Caco-2 (cell line): ENCODE measurements around the gene ODF2L. TPM values are rescaled to one million over a fixed set of nuclear protein-coding genes. Genes with fewer than 3 reads are reported as not detected.

Experiments
- BruUV-seq: library from RNA; stranded (reverse); fragments of 400-500 nt; replicated peaks from 2 replicates; lab custom pipeline; 2021; lab: Mats Ljungman, UMichigan
- CTCF ChIA-PET: fragments of 300-600 bp; sonication (Branson Sonifier 250); formaldehyde crosslinking; loops from one replicate; lab custom pipeline; 2022; ENCODE audit warnings: antibody characterized with exemption; lab: Charles Lee
- POLR2A ChIA-PET: fragments of 300-600 bp; sonication (Branson Sonifier 250); formaldehyde crosslinking; loops from one replicate; lab custom pipeline; 2022; ENCODE audit warnings: antibody characterized with exemption; lab: Charles Lee
- DNase-seq, 2 experiments: peaks; one replicate each; pipeline versions ENCODE4 v3.0.0 to v3.0.0-alpha.2; 2020 to 2022
- H3K27me3 ChIP-seq: replicated peaks from 2 replicates; pipeline ENCODE4 v1.6.0; 2011; ENCODE audit warnings: low read length; ENCODE audit not compliant: control insufficient read depth, insufficient read depth
- H3K36me3 ChIP-seq: 2 replicates; pipeline ENCODE4 v1.5.1; 2011; ENCODE audit warnings: low read length; ENCODE audit not compliant: control insufficient read depth, insufficient read depth
- H3K4me1 ChIP-seq: fragments of 250-450 bp; sonication (Bioruptor Pico); 2 replicates; pipeline ENCODE4 v1.5.1; 2020; ENCODE audit warnings: mild to moderate bottlenecking
- H3K4me3 ChIP-seq: 2 replicates; pipeline ENCODE4 v1.5.1; 2011; ENCODE audit warnings: low read depth, mild to moderate bottlenecking, control low read depth, low read length
- H3K9me3 ChIP-seq: fragments of 250-450 bp; sonication (Bioruptor Pico); 2 replicates; pipeline ENCODE4 v1.5.1; 2020; ENCODE audit warnings: mild to moderate bottlenecking, moderate library complexity
- H3K27ac Mint-ChIP-seq: one replicate; pipeline ENCODE4 v1.8.0; 2022; ENCODE audit warnings: mixed read lengths; ENCODE audit not compliant: unreplicated experiment
- H3K27me3 Mint-ChIP-seq: one replicate; pipeline ENCODE4 v1.8.0; 2022; ENCODE audit warnings: mixed read lengths; ENCODE audit not compliant: insufficient read depth, unreplicated experiment
- H3K36me3 Mint-ChIP-seq: one replicate; pipeline ENCODE4 v1.8.0; 2022; ENCODE audit warnings: mild to moderate bottlenecking, mixed read lengths; ENCODE audit not compliant: insufficient read depth, unreplicated experiment
- H3K4me1 Mint-ChIP-seq: one replicate; pipeline ENCODE4 v1.8.0; 2022; ENCODE audit warnings: low read depth, mixed read lengths; ENCODE audit not compliant: unreplicated experiment
- H3K4me3 Mint-ChIP-seq: one replicate; pipeline ENCODE4 v1.8.0; 2022; ENCODE audit warnings: mild to moderate bottlenecking, moderate library complexity, mixed read lengths; ENCODE audit not compliant: unreplicated experiment
- H3K9me3 Mint-ChIP-seq: one replicate; pipeline ENCODE4 v1.8.0; 2022; ENCODE audit warnings: mixed read lengths; ENCODE audit not compliant: unreplicated experiment
- intact Hi-C: fragments of 100-400 bp; cut with micrococcal nuclease; formaldehyde crosslinking; loops from one replicate; pipeline ENCODE4 v1.10.0; 2022; ENCODE audit not compliant: unreplicated experiment
- total RNA-seq: library from RNA; stranded (reverse); gene quantifications from 2 replicates; pipeline ENCODE4 v1.2.3, GENCODE V29; 2022
- TF ChIP-seq, protein P1 (sequence below), 2 experiments: fragments of 200-600 bp in 1 of 2; IDR thresholded peaks; 1 replicate in 1 of 2; 2 replicates in 1 of 2; pipeline versions ENCODE4 v1.5.1 to v1.8.0; 2011 to 2022; ENCODE audit warnings: antibody characterized with exemption in 1 of 2, control low read depth in 1 of 2, inconsistent platforms in 1 of 2, low read depth in 1 of 2, low read length in 1 of 2, mild to moderate bottlenecking in 1 of 2, moderate library complexity in 1 of 2; ENCODE audit not compliant: insufficient read depth in 1 of 2, severe bottlenecking in 1 of 2, unreplicated experiment in 1 of 2

Gene ODF2L
- total RNA-seq, 1 experiment from 2014 or later: 9.7 TPM

DNA sequence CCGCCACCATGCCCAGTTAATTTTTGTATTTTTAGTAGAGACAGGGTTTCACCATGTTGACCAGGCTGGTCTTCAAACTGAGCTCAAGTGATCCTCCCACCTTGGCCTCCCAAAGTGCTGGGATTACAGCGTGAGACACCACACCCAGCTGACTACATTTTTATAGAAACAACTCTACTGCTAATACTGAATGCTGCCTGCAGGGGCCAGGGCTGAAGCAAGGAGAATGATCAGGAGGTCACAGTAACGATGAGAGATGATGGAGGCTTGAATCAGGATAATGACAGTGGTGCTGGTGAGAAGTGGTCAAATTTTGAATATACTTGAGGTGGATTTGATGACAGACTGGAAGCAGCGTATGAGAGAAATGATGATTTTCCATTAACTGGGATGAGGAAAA is 33.3 kb downstream of the ODF2L start:
- CTCF ChIA-PET: no interaction called here
- Mint-ChIP-seq H3K4me3 (no peak overlapping the region), H3K4me1 (no peaks in the 10 kb centered on the region), H3K36me3 (no peaks in the 10 kb centered on the region), H3K27me3 (no peaks in the 10 kb centered on the region), H3K27ac (no peak overlapping the region), H3K9me3 (no peaks in the 10 kb centered on the region)
- no peaks in the 10 kb centered on the region for H3K27me3 ChIP-seq
- no peaks in the 10 kb centered on the region for H3K9me3 ChIP-seq
- H3K4me1 ChIP-seq: no peaks in the 10 kb centered on the region
- H3K4me3 ChIP-seq: no peak overlapping the region
- no TSS peak for BruUV-seq
- intact Hi-C loops: no loop called here
- POLR2A ChIA-PET: interaction anchor here (0.5 kb wide), 1 partner anchor 260 kb away, joined by 3 read pairs; no protein-coding TSS in a partner anchor
- DNase-seq: no peak
- H3K36me3 ChIP-seq: no peaks in the 10 kb centered on the region
- TF ChIP-seq, protein P1, sequence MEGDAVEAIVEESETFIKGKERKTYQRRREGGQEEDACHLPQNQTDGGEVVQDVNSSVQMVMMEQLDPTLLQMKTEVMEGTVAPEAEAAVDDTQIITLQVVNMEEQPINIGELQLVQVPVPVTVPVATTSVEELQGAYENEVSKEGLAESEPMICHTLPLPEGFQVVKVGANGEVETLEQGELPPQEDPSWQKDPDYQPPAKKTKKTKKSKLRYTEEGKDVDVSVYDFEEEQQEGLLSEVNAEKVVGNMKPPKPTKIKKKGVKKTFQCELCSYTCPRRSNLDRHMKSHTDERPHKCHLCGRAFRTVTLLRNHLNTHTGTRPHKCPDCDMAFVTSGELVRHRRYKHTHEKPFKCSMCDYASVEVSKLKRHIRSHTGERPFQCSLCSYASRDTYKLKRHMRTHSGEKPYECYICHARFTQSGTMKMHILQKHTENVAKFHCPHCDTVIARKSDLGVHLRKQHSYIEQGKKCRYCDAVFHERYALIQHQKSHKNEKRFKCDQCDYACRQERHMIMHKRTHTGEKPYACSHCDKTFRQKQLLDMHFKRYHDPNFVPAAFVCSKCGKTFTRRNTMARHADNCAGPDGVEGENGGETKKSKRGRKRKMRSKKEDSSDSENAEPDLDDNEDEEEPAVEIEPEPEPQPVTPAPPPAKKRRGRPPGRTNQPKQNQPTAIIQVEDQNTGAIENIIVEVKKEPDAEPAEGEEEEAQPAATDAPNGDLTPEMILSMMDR (IDR thresholded peaks at IDR 0.05; ENCODE audit: insufficient read depth in 1 of 2, low read depth in 1 of 2, low read length in 1 of 2, severe bottlenecking in 1 of 2, unreplicated experiment in 1 of 2): no peak

GRCh38 chr1:86357796-86358195 is 38.3 kb downstream of the ODF2L start:
- Mint-ChIP-seq H3K4me1 (no peaks in the 10 kb centered on the region), H3K36me3 (no peaks in the 10 kb centered on the region), H3K4me3 (no peak overlapping the region), H3K9me3 (no peaks in the 10 kb centered on the region), H3K27ac (no peak overlapping the region), H3K27me3 (no peaks in the 10 kb centered on the region)
- Histone ChIP-seq H3K4me1 (no peaks in the 10 kb centered on the region), H3K4me3 (no peak overlapping the region), H3K9me3 (no peaks in the 10 kb centered on the region), H3K36me3 (no peaks in the 10 kb centered on the region), H3K27me3 (no peaks in the 10 kb centered on the region)
- TF ChIP-seq, protein P1 (IDR thresholded peaks at IDR 0.05; ENCODE audit: insufficient read depth in 1 of 2, low read depth in 1 of 2, low read length in 1 of 2, severe bottlenecking in 1 of 2, unreplicated experiment in 1 of 2): no peak
- BruUV-seq: no TSS peak
- intact Hi-C loops: no loop called here
- DNase-seq: no peak
- ChIA-PET CTCF (no interaction called here), POLR2A (no interaction called here)

- intact Hi-C loops: no loop called here
- H3K4me3 ChIP-seq: no peak overlapping the region
- H3K36me3 Mint-ChIP-seq: peaks cover 5% of the 10 kb centered on the region
- ChIA-PET POLR2A (no interaction called here), CTCF (no interaction called here)
- H3K4me3 Mint-ChIP-seq: no peak overlapping the region
- DNase-seq: no peak
- TF ChIP-seq, protein P1 (IDR thresholded peaks at IDR 0.05; ENCODE audit: insufficient read depth in 1 of 2, low read depth in 1 of 2, low read length in 1 of 2, severe bottlenecking in 1 of 2, unreplicated experiment in 1 of 2): no peak
- no peaks in the 10 kb centered on the region for H3K4me1 Mint-ChIP-seq
- H3K9me3 ChIP-seq: no peaks in the 10 kb centered on the region
- no peaks in the 10 kb centered on the region for H3K9me3 Mint-ChIP-seq
- no peaks in the 10 kb centered on the region for H3K36me3 ChIP-seq
- H3K27ac Mint-ChIP-seq: no peak overlapping the region
- H3K4me1 ChIP-seq: no peaks in the 10 kb centered on the region
- H3K27me3 Mint-ChIP-seq: no peaks in the 10 kb centered on the region
- BruUV-seq: no TSS peak
- no peaks in the 10 kb centered on the region for H3K27me3 ChIP-seq
Measured at GRCh38 chr1:86356247-86356646, 39.9 kb downstream of the ODF2L start.
